CD14-positive monocyte (primary cell): ENCODE measurements around the gene ANKRD13C. TPM values are rescaled to one million over a fixed set of nuclear protein-coding genes. Genes with fewer than 3 reads are reported as not detected.

ENCODE experiments used
- DNase-seq, 3 donors: peaks; one replicate each; pipeline ENCODE4 v3.0.0-alpha.2; 2011 to 2022
- H2AFZ ChIP-seq: 2 replicates; pipeline ENCODE4 v1.6.0; 2012; ENCODE audit warnings: mild to moderate bottlenecking, low read depth, low read length, inconsistent platforms; ENCODE audit not compliant: insufficient read depth, poor library complexity, severe bottlenecking
- H3K27ac ChIP-seq, 2 donors: 1 replicate in 1 of 2; 2 replicates in 1 of 2; pipeline ENCODE4 v1.5.1; 2012 to 2013; ENCODE audit warnings: low read length in 2 of 2, control low read depth in 1 of 2, inconsistent platforms in 1 of 2, low read depth in 1 of 2, mild to moderate bottlenecking in 1 of 2
- H3K27me3 ChIP-seq, 2 donors: one replicate each; pipeline versions ENCODE4 v1.6.0 to v1.6.1; 2011 to 2013; ENCODE audit warnings: low read length in 2 of 2; ENCODE audit not compliant: control insufficient read depth in 2 of 2, insufficient read depth in 2 of 2
- H3K36me3 ChIP-seq, 2 donors: replicated peaks in 1 of 2; 1 replicate in 1 of 2; 2 replicates in 1 of 2; pipeline versions ENCODE4 v1.5.1 to v1.6.1; 2012 to 2013; ENCODE audit warnings: low read length in 2 of 2, control low read depth in 1 of 2, inconsistent platforms in 1 of 2, mild to moderate bottlenecking in 1 of 2; ENCODE audit not compliant: insufficient read depth in 2 of 2, control insufficient read depth in 1 of 2
- H3K4me1 ChIP-seq, 2 donors: 1 replicate in 1 of 2; 2 replicates in 1 of 2; pipeline versions ENCODE4 v1.5.1 to v1.6.1; 2012 to 2013; ENCODE audit warnings: low read length in 2 of 2, control low read depth in 1 of 2, inconsistent platforms in 1 of 2, mild to moderate bottlenecking in 1 of 2, moderate library complexity in 1 of 2; ENCODE audit not compliant: insufficient read depth in 2 of 2, control insufficient read depth in 1 of 2
- H3K4me2 ChIP-seq: replicated peaks from 2 replicates; pipeline ENCODE3; 2012; ENCODE audit warnings: low read length, moderate library complexity, mild to moderate bottlenecking; ENCODE audit not compliant: poor library complexity, severe bottlenecking; ENCODE audit errors: extremely low read depth
- H3K4me3 ChIP-seq, 3 experiments: fragments of 200-600 bp in 1 of 3; sonication (generic) in 1 of 3; replicated peaks in 1 of 3; 1 replicate in 2 of 3; 2 replicates in 1 of 3; pipeline ENCODE4 v1.5.1; 2011 to 2013; ENCODE audit warnings: low read length in 3 of 3, mild to moderate bottlenecking in 3 of 3, control low read depth in 2 of 3, low read depth in 2 of 3, inconsistent platforms in 1 of 3, moderate library complexity in 1 of 3
- H3K79me2 ChIP-seq: 2 replicates; pipeline ENCODE4 v1.6.0; 2012; ENCODE audit warnings: mild to moderate bottlenecking, control low read depth, inconsistent platforms, low read length, moderate library complexity; ENCODE audit not compliant: insufficient read depth
- H3K9ac ChIP-seq: 2 replicates; pipeline ENCODE4 v1.6.0; 2017; ENCODE audit warnings: low read length, mild to moderate bottlenecking; ENCODE audit not compliant: insufficient read depth, poor library complexity, severe bottlenecking
- H3K9me3 ChIP-seq, 2 donors: replicated peaks in 1 of 2; 1 replicate in 1 of 2; 2 replicates in 1 of 2; pipeline versions ENCODE4 v1.5.1 to v1.6.1; 2012 to 2013; ENCODE audit warnings: low read length in 2 of 2, control low read depth in 1 of 2; ENCODE audit not compliant: control insufficient read depth in 1 of 2, insufficient read depth in 1 of 2
- H4K20me1 ChIP-seq: 2 replicates; pipeline ENCODE4 v1.6.0; 2012; ENCODE audit warnings: mild to moderate bottlenecking, low read length, control low read depth, moderate library complexity; ENCODE audit not compliant: insufficient read depth
- H3K27ac Mint-ChIP-seq, 7 donors: one replicate each; pipeline ENCODE4 v1.8.0; 2020; ENCODE audit warnings: mild to moderate bottlenecking in 7 of 7, mixed read lengths in 7 of 7, moderate library complexity in 6 of 7, inconsistent platforms in 2 of 7
- H3K27me3 Mint-ChIP-seq, 3 donors: one replicate each; pipeline ENCODE4 v1.8.0; 2021 to 2022; ENCODE audit warnings: low read depth in 3 of 3, mild to moderate bottlenecking in 3 of 3, mixed read lengths in 3 of 3, moderate library complexity in 3 of 3, inconsistent platforms in 1 of 3
- H3K36me3 Mint-ChIP-seq, 2 donors: one replicate each; pipeline ENCODE4 v1.8.0; 2020; ENCODE audit warnings: mixed read lengths in 2 of 2, inconsistent platforms in 1 of 2, mild to moderate bottlenecking in 1 of 2
- H3K4me1 Mint-ChIP-seq: one replicate; pipeline ENCODE4 v1.8.0; 2020; ENCODE audit warnings: mild to moderate bottlenecking, mixed read lengths
- H3K4me3 Mint-ChIP-seq, 2 donors: one replicate each; pipeline ENCODE4 v1.8.0; 2020; ENCODE audit warnings: mild to moderate bottlenecking in 2 of 2, mixed read lengths in 2 of 2, moderate library complexity in 1 of 2
- H3K9me3 Mint-ChIP-seq, 7 donors: one replicate each; pipeline ENCODE4 v1.8.0; 2020 to 2022; ENCODE audit warnings: mixed read lengths in 7 of 7, mild to moderate bottlenecking in 6 of 7, moderate library complexity in 6 of 7, inconsistent platforms in 2 of 7
- CTCF ChIP-seq: fragments of 200-600 bp; IDR thresholded peaks from one replicate; pipeline ENCODE4 v1.8.0; 2022; ENCODE audit warnings: antibody characterized with exemption, mild to moderate bottlenecking
- WGBS: methylation state at CpG from one replicate; pipeline ENCODE4 v1.1.5; 2013; ENCODE audit warnings: missing lambda C conversion rate; ENCODE audit not compliant: insufficient coverage; 5-methylcytosine and 5-hydroxymethylcytosine counted together
- intact Hi-C, 2 donors: fragments of 100-400 bp; cut with micrococcal nuclease; formaldehyde crosslinking; loops; one replicate each; pipeline versions ENCODE4 v1.15.0 to v1.15.1; 2023
- polyA plus RNA-seq, 3 donors: library from polyadenylated mRNA; depleted of rRNA in 1 of 3; unstranded in 2 of 3; stranded (reverse) in 1 of 3; fragments of 300-500 nt in 2 of 3; fragments of >200 nt in 1 of 3; fragmentation: Illumina TruSeq in 2 of 3; gene quantifications; 1 replicate in 2 of 3; 2 replicates in 1 of 3; pipeline ENCODE4 v1.2.3, GENCODE V29; 2012 to 2021

ANKRD13C gene
- polyA plus RNA-seq, 3 donors: 4.5 to 7.6 (median 6.5) TPM

GRCh38 chr1:70327306-70328076, 27.0 kb downstream of the ANKRD13C start:
- DNase-seq: no peak
- Histone ChIP-seq H3K9ac (no peak overlapping the region), H4K20me1 (peaks cover 12% of the 10 kb centered on the region), H3K4me1 (no peaks in the 10 kb centered on the region), H3K4me2 (no peak overlapping the region), H3K27ac (no peak overlapping the region), H3K9me3 (no peaks in the 10 kb centered on the region), H3K27me3 (no peaks in the 10 kb centered on the region), H2AFZ (no peak overlapping the region), H3K36me3 (peaks cover 16 to 26% of the 10 kb centered on the region in 2 donors), H3K79me2 (no peaks in the 10 kb centered on the region), H3K4me3 (no peak overlapping the region)
- H3K4me3 Mint-ChIP-seq: no peak overlapping the region
- H3K27me3 Mint-ChIP-seq: peaks cover 0 to 4% (median 2%) of the 10 kb centered on the region in 3 donors
- WGBS: no CpG with 5 or more reads among the region's 7 CpGs
- H3K36me3 Mint-ChIP-seq: peaks cover 22 to 43% of the 10 kb centered on the region in 2 donors
- no peak overlapping the region for H3K27ac Mint-ChIP-seq
- no peaks in the 10 kb centered on the region for H3K4me1 Mint-ChIP-seq
- intact Hi-C loops: no loop called here
- no peak for TF ChIP-seq CTCF
- no peaks in the 10 kb centered on the region for H3K9me3 Mint-ChIP-seq

GRCh38 chr1:70324683-70325082, 29.8 kb downstream of the ANKRD13C start:
- Histone ChIP-seq H3K27me3 (no peaks in the 10 kb centered on the region), H3K4me3 (no peak overlapping the region), H3K4me1 (no peaks in the 10 kb centered on the region), H4K20me1 (peaks cover 14% of the 10 kb centered on the region), H3K36me3 (peaks cover 21 to 34% of the 10 kb centered on the region in 2 donors), H3K9me3 (no peaks in the 10 kb centered on the region), H2AFZ (no peak overlapping the region), H3K4me2 (no peak overlapping the region), H3K27ac (no peak overlapping the region), H3K9ac (no peak overlapping the region), H3K79me2 (no peaks in the 10 kb centered on the region)
- Mint-ChIP-seq H3K27me3 (peaks cover 0 to 4% (median under 1%) of the 10 kb centered on the region in 3 donors), H3K36me3 (peaks cover 17 to 38% of the 10 kb centered on the region in 2 donors), H3K4me1 (no peaks in the 10 kb centered on the region), H3K9me3 (no peaks in the 10 kb centered on the region), H3K4me3 (no peak overlapping the region), H3K27ac (no peak overlapping the region)
- TF ChIP-seq CTCF: no peak
- intact Hi-C loops: no loop called here
- no peak for DNase-seq
- no CpG with 5 or more reads among the region's 1 CpG for WGBS
